GM21786 (cell line): ENCODE data around the gene RND1.

Experiments
- ATAC-seq: cut with Tn5 transposase; IDR thresholded peaks from one replicate; pipeline ENCODE4 v1.9.1; 2021; ENCODE audit not compliant: unreplicated experiment

RND1 gene

GRCh38 chr12:48813465-48814261 lies 52.0 kb downstream of the RND1 start:
- ATAC-seq: no peak

GRCh38 chr12:48812389-48812788 lies 53.3 kb downstream of the RND1 start:
- ATAC-seq: no peak

GRCh38 chr12:48811437-48812090 lies 54.1 kb downstream of the RND1 start:
- ATAC-seq: no peak

DNA sequence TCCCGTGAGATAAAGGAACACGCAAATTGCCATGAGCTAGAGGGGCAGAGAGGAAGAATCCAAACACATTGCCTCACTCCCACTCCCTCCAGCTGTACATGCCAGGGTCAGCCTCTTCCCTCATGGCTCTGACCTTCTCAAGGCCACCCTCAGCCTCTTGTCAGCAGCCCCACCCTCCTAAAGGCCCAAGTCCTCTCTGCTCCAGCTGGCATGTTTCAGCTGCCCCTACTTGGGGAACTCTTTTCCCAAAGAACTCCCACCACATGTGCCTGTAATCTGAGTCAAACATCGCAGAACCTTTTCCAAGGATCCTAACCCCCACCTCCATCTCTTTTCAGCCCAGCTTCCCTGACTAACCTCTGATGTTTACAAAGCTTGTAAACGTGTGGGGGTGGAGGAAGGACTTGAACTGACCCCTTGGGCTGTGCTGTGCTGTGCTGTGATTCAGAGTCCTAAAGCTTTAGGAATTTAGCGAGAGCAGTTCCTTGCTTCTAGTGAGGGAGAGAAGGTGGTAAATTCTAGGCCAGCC lies 54.7 kb downstream of the RND1 start:
- ATAC-seq: no peak

DNA sequence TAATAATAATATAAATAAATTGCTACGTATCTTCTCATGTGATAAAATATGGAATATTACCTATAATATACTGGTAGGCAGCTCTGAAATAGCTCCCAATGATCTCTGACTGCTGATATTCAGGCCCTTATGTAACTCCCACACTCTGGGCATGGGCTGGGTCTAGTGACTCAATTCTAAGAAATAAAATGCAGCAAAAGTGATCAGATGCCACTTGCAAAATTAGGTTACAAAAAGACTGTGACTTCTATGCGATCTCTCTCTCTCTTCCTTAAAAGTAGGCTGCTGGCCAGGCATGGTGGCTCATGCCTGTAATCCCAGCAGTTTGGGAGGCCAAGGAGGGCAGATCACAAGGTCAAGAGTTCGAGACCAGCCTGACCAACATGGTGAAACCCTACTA lies 57.7 kb downstream of the RND1 start:
- no peak for ATAC-seq
